Left kidney (tissue), 2 donors: Measurements from ENCODE around the gene P3H4. TPM values are rescaled to one million over a fixed set of nuclear protein-coding genes. Genes with fewer than 3 reads are reported as not detected.

Experiments used
- DNase-seq: peaks from one replicate; pipeline ENCODE4 v3.0.0-alpha.2; 2013
- polyA plus RNA-seq: library from polyadenylated mRNA; unstranded; fragments of 120-200 nt; gene quantifications from one replicate; pipeline ENCODE4 v1.2.1, GENCODE V29; 2013; ENCODE audit not compliant: insufficient read length

P3H4 gene
- polyA plus RNA-seq, 1 donor = 37.8 TPM

GRCh38 chr17:41772218-41772585 is 39.5 kb downstream of the P3H4 start:
- DNase-seq = peak; percentile 55

- DNase-seq = no peak
Measured at GRCh38 chr17:41771389-41772206, 40.2 kb downstream of the P3H4 start.

DNA sequence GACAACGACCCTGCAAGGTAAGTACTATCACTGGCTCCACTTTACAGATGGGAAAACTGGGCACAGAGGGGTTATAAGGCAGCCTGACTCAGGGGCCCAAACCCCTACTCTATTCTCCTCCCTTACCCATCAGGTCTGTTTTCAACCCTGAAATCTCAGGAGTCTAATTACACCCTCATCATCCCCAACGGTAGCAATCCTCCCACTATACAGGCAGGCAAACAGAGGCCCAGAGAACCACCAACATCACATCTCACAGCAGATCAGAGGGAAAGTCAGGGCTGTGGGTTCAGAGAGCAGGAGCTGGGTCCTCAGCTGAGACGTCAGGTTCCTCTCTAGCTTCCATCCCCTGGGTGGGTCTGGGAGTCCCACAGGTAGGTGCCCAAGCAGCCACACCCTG is 41.8 kb downstream of the P3H4 start:
- no peak for DNase-seq

- no peak for DNase-seq
Measured at GRCh38 chr17:41769346-41769862, 42.3 kb downstream of the P3H4 start.

- no peak for DNase-seq
Measured at GRCh38 chr17:41768682-41769288, 43.0 kb downstream of the P3H4 start.

DNA sequence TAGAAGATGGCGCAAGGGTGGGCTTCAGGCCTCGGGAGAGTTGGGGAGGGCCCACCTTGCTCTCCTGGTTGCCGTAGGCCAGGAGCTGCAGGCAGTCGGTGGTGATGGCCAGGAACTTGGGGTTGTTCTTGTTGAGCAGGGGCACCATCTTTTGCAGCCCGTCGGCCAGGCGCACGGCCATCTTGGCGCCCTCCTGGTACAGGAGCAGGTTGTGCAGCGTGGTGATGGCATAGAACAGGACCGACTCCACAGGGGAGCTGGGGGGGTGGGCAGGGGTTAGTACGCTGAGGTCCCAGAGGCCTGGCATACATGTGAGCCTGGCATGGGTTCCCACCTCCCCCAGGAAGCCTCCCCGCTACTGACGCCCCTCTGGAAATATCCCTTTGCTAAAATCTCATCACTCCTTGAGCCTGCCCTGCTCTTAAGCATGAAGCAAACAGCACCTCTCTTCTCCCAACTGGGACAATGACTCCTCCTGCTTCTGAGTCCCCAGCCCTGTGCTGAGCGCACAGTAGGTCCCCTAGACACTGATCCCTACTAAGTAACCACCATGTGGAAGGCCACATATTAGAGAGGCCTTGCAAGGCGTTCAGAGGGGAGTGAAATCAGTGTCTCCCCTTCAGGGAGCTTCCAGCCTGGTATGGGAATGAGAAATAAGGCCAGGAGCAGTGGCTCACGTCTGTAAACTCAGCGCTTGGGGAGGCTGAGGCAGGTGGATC is 44.3 kb downstream of the P3H4 start:
- DNase-seq = no peak

GRCh38 chr17:41766135-41766534 is 45.6 kb downstream of the P3H4 start:
- no peak for DNase-seq

DNA sequence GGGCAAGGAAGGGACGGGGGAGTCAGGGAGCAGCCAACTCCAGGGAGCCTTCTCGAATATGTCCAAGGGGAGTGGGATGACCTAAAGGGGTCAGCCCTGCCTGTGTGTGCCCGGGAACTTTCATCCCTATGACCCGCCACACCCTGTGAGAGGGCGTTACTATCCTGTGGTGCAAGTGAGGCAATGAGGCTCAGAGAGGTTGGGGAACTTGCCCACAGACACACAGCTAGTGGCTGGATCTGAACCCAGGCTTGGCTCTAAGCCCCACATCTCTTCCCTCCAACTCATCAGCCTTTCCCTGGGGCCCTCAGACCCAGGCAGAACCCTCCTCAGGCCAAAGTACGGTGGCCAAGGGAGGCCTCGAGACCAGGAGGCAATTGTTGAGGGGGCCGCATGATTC is 48.4 kb downstream of the P3H4 start:
- DNase-seq = no peak

DNA sequence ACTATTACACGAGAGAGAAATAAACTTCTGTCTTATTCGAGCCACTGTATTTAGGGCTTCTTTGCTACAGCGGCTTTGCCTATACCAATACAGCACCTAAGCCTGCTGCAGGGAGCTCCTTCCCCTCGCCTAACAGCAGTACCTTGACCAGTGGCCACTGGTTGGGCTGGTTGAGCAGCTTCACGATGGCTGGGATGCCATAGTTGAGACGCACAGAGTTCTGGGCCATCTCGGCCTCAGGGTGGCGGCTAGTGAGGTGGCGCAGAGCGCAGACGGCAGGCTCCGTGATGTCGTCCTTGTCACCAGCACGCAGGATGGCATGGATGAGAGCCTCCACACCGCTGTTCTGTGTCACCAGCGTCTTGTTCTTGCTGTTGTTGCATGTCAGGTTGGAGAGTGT is 48.9 kb downstream of the P3H4 start:
- DNase-seq = no peak

- no peak for DNase-seq
Measured at GRCh38 chr17:41762391-41762790, 49.4 kb downstream of the P3H4 start.

DNA sequence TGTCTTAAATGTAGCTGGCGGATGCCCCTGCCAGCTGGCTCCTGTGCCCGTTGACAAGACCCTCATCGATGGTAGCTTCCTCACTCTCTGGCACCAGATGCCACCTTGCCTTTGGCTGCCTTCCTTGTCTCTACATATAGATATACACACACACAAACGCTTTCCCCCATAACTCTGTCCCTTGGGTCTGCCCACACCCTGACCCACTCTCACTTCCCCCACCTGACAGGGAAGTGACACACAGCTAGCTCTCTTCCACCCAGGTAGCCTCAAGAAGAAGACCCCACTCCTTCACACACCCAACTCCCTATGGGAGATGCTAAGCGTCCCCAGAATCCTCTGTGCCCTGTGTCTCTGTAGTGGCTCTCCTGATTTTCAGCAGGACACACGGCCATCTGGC is 50.9 kb downstream of the P3H4 start:
- no peak for DNase-seq

DNA sequence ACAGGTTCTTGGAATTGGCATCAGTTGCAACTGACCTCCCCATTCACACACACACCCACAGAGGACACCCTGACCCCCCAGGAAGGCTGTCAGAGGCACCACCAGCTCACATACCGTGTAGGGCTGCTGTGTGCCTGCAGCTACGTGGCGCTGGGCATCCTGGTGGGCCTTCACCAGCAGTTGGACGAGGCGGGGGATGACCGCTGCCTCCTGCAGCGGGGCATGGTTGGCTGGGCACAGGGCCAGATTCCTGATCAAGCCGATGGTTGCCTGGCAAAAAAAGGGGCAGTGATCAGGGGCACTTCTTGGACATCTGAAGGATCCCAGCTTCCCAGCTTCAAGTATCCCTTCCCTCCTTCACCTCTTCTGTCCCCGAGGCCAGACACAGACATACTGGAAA is 53.1 kb downstream of the P3H4 start:
- DNase-seq = no peak

DNA sequence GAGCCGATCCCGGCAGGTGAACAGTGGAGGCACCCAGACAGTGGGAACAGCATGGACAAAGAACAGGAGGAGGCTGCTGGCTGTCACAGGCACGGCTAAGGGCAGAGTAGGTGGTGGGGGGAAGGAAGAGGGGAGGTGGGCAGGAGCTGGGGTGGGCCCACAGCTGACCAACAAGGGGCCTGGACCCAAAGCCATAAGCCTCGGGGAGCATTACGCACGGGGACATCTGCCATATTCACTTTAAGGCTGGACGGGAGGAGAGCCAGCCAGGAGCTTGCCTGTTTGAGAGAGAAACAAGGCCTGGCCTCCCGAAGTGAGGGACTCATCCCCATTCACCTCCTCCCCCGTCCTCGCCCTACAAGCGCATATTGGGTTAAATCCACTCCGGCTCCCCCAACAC is 57.7 kb downstream of the P3H4 start:
- DNase-seq = no peak

Other genes with a start within 250 kb of the P3H4 start
- not detected for gene KRT9, start 239.9 kb downstream of the P3H4 start, polyA plus RNA-seq
- not detected for gene KRT14, start 225.1 kb downstream of the P3H4 start, polyA plus RNA-seq
- gene KRT16, start 199.2 kb downstream of the P3H4 start, polyA plus RNA-seq = not detected
- gene KRT17, start 187.4 kb downstream of the P3H4 start, polyA plus RNA-seq = 1.1 TPM
- gene EIF1, start 123.1 kb downstream of the P3H4 start, polyA plus RNA-seq = 702 TPM
- gene GAST, start 99.6 kb downstream of the P3H4 start, polyA plus RNA-seq = not detected
- gene HAP1, start 77.3 kb downstream of the P3H4 start, polyA plus RNA-seq = 1.3 TPM
- gene JUP, start 25.2 kb downstream of the P3H4 start, polyA plus RNA-seq = 163 TPM
- 148 TPM for gene FKBP10, start 1.1 kb upstream of the P3H4 start, polyA plus RNA-seq
- 93.8 TPM for gene NT5C3B, start 24.3 kb upstream of the P3H4 start, polyA plus RNA-seq
- gene KLHL10, start 25.9 kb upstream of the P3H4 start, polyA plus RNA-seq = 0.50 TPM
- gene KLHL11, start 53.5 kb upstream of the P3H4 start, polyA plus RNA-seq = 12.4 TPM
- 86.0 TPM for gene ACLY, start 107.0 kb upstream of the P3H4 start, polyA plus RNA-seq
- gene ODAD4, start 118.7 kb upstream of the P3H4 start, polyA plus RNA-seq = 8.7 TPM
- 62.5 TPM for gene CNP, start 154.8 kb upstream of the P3H4 start, polyA plus RNA-seq
- 178 TPM for gene DNAJC7, start 205.5 kb upstream of the P3H4 start, polyA plus RNA-seq
- 49.4 TPM for gene NKIRAS2, start 208.1 kb upstream of the P3H4 start, polyA plus RNA-seq
- 4.7 TPM for gene C17orf113, start 238.7 kb upstream of the P3H4 start, polyA plus RNA-seq